Psoas muscle (tissue), 8 donors: Measurements from ENCODE around the gene ARHGAP19. TPM values are rescaled to one million over a fixed set of nuclear protein-coding genes. Genes with fewer than 3 reads are reported as not detected.

ENCODE experiments used
- ATAC-seq, 4 donors: fragments of 200-7000 bp; cut with Tn5 transposase; one replicate each; pipeline ENCODE4 v1.9.1; 2020; ENCODE audit warnings: moderate library complexity in 3 of 4, mild to moderate bottlenecking in 2 of 4
- DNase-seq, 2 donors: peaks; one replicate each; pipeline ENCODE4 v3.0.0-alpha.2; 2020
- H3K27ac ChIP-seq: fragments of 200-600 bp; one replicate; pipeline ENCODE4 v1.8.0; 2022
- H3K27me3 ChIP-seq, 3 donors: fragments of 200-600 bp in 1 of 3; one replicate each; pipeline versions ENCODE4 v1.6.1 to v1.8.0; 2013 to 2022; ENCODE audit warnings: low read length in 2 of 3, mild to moderate bottlenecking in 2 of 3, moderate library complexity in 1 of 3; ENCODE audit not compliant: insufficient read depth in 3 of 3
- H3K36me3 ChIP-seq, 2 donors: fragments of 200-600 bp in 1 of 2; one replicate each; pipeline versions ENCODE4 v1.6.1 to v1.8.0; 2013 to 2022; ENCODE audit warnings: low read depth in 1 of 2, mild to moderate bottlenecking in 1 of 2, moderate library complexity in 1 of 2; ENCODE audit not compliant: insufficient read depth in 1 of 2
- H3K4me1 ChIP-seq: fragments of 200-600 bp; one replicate; pipeline ENCODE4 v1.8.0; 2022
- H3K4me3 ChIP-seq: fragments of 200-600 bp; one replicate; pipeline ENCODE4 v1.8.0; 2022; ENCODE audit warnings: mild to moderate bottlenecking
- H3K9me3 ChIP-seq: fragments of 200-600 bp; one replicate; pipeline ENCODE4 v1.8.0; 2022
- CTCF ChIP-seq: fragments of 200-600 bp; IDR thresholded peaks from one replicate; pipeline ENCODE4 v1.8.0; 2022; ENCODE audit warnings: antibody characterized with exemption
- WGBS, 3 donors: extraction: QIAGEN DNeasy Blood & Tissue Kit; methylation state at CpG; one replicate each; pipeline versions ENCODE4 v1.1.6 to v1.1.7; 2013; 5-methylcytosine and 5-hydroxymethylcytosine counted together
- intact Hi-C, 2 donors: fragments of 100-400 bp; cut with DNase I; formaldehyde crosslinking; loops; one replicate each; pipeline versions ENCODE4 v1.11.0 to v1.14.2; 2022
- polyA plus RNA-seq, 3 donors: library from polyadenylated mRNA; stranded (reverse); fragments of 200-250 nt; gene quantifications; one replicate each; pipeline ENCODE4 v1.2.3, GENCODE V29; 2013
- total RNA-seq, 4 donors: library from RNA; stranded (reverse); fragmentation: NEBNext Ultra II Directional in 2 of 4; extraction: Animal tissue kit (Norgen Biotek cat#: 25700) in 2 of 4; gene quantifications; one replicate each; pipeline versions ENCODE4 v1.2.1 to v1.2.4, GENCODE V29; 2021 to 2023
- donor health status: healthy with polysubstance abuse.
- donor health status: DM: no; HTN: no; CAD: no; lungs with moderate emphysema.
- donor health status: Bipolar disorder and iron deficiency.
- donor health status: healthy.
- donor health status: DM: yes; HTN: yes; CAD: no.
- donor health status: DM: no; HTN: no; CAD: no.
- donor health status: DM: no; HTN: no; CAD: no.
- donor health status: DM: yes; HTN: yes; CAD: no.

Gene ARHGAP19
- total and polyA plus RNA-seq, 7 donors: 0.77 to 3.9 (median 1.8) TPM

GRCh38 chr10:97188261-97188711 is 104.2 kb downstream of the ARHGAP19 start:
- no peak for ATAC-seq
- no peak for TF ChIP-seq CTCF
- 44 to 70% (median 45%) methylated on average over 11 of the region's 11 CpGs for WGBS, 3 donors
- H3K27me3 ChIP-seq: peaks cover 0 to 35% (median 21%) of the 10 kb centered on the region in 3 donors
- H3K36me3 ChIP-seq: no peaks in the 10 kb centered on the region
- intact Hi-C loops: no loop called here
- H3K9me3 ChIP-seq: no peaks in the 10 kb centered on the region
- no peak overlapping the region for H3K4me3 ChIP-seq
- H3K27ac ChIP-seq: no peak overlapping the region
- no peak for DNase-seq
- peaks cover 6% of the 10 kb centered on the region for H3K4me1 ChIP-seq

- 90 to 91% (median 91%) methylated on average over 18 of the region's 18 CpGs for WGBS, 3 donors
Measured at GRCh38 chr10:97186911-97187310, 105.5 kb downstream of the ARHGAP19 start.

GRCh38 chr10:97185326-97186058 is 106.9 kb downstream of the ARHGAP19 start, which contains the start of gene SLIT1:
Gene SLIT1 (minus strand): TSS chr10:97185959. CDS start chr10:97185674, 285 bp downstream.
- peaks cover 0 to 35% (median 21%) of the 10 kb centered on the region in 3 donors for H3K27me3 ChIP-seq
- intact Hi-C loops: no loop called here
- peak in 3 of 4 donors; percentile 11 to 59 (median 56) for ATAC-seq
- WGBS, 3 donors: 2% methylated on average over 41 to 74 of the region's 74 CpGs
- TF ChIP-seq CTCF: no peak
- no peaks in the 10 kb centered on the region for H3K9me3 ChIP-seq
- peak within 1 kb of the TSS; percentile 55 for H3K4me3 ChIP-seq
- no peak within 1 kb of the TSS for H3K27ac ChIP-seq
- DNase-seq: no peak
- no peaks in the 10 kb centered on the region for H3K36me3 ChIP-seq
- H3K4me1 ChIP-seq: peaks cover 6% of the 10 kb centered on the region

More at GRCh38 chr10:97186911-97187310, 105.5 kb downstream of the ARHGAP19 start:
- no peak for DNase-seq
- Histone ChIP-seq H3K9me3 (no peaks in the 10 kb centered on the region), H3K4me3 (no peak overlapping the region), H3K36me3 (no peaks in the 10 kb centered on the region), H3K27ac (no peak overlapping the region), H3K27me3 (peaks cover 0 to 35% (median 21%) of the 10 kb centered on the region in 3 donors), H3K4me1 (peaks cover 6% of the 10 kb centered on the region)
- intact Hi-C loops: no loop called here
- ATAC-seq: no peak
- TF ChIP-seq CTCF: no peak

- H3K27me3 ChIP-seq: peaks cover 0 to 39% (median 21%) of the 10 kb centered on the region in 3 donors
- no peaks in the 10 kb centered on the region for H3K36me3 ChIP-seq
- WGBS, 3 donors: 30 to 43% (median 36%) methylated on average over 13 to 17 of the region's 17 CpGs
- H3K4me1 ChIP-seq: peaks cover 6% of the 10 kb centered on the region
- no peaks in the 10 kb centered on the region for H3K9me3 ChIP-seq
- no peak overlapping the region for H3K27ac ChIP-seq
- H3K4me3 ChIP-seq: no peak overlapping the region
- DNase-seq (no peak), ATAC-seq (no peak)
- intact Hi-C loops: no loop called here
- TF ChIP-seq CTCF: no peak
Measured at GRCh38 chr10:97184971-97185325, 107.5 kb downstream of the ARHGAP19 start.
